Endodermal cell (in vitro differentiated cells): Measurements from ENCODE around the gene EDNRA. TPM values are rescaled to one million over a fixed set of nuclear protein-coding genes. Genes with fewer than 3 reads are reported as not detected.

Source experiments
- DNase-seq: peaks from one replicate; pipeline ENCODE4 v3.0.0-alpha.2; 2017
- H3K27ac ChIP-seq: 2 replicates; pipeline ENCODE4 v1.5.1; 2013; ENCODE audit warnings: mild to moderate bottlenecking, low read depth, low read length, moderate library complexity
- H3K27me3 ChIP-seq: 2 replicates; pipeline ENCODE4 v1.6.1; 2013; ENCODE audit warnings: mild to moderate bottlenecking, low read length, moderate library complexity; ENCODE audit not compliant: insufficient read depth, control insufficient read depth, poor library complexity, severe bottlenecking
- H3K36me3 ChIP-seq: 2 replicates; pipeline ENCODE4 v1.7.0; 2013; ENCODE audit warnings: mild to moderate bottlenecking, low read length, moderate library complexity; ENCODE audit not compliant: control insufficient read depth, insufficient read depth
- H3K4me1 ChIP-seq: one replicate; pipeline ENCODE4 v1.7.0; 2013; ENCODE audit warnings: low read length; ENCODE audit not compliant: control insufficient read depth, insufficient read depth
- H3K4me3 ChIP-seq: 2 replicates; pipeline ENCODE4 v1.5.1; 2013; ENCODE audit warnings: mild to moderate bottlenecking, low read length, moderate library complexity
- H3K9ac ChIP-seq: 2 replicates; pipeline ENCODE4 v1.6.1; 2013; ENCODE audit warnings: mild to moderate bottlenecking, low read length, moderate library complexity; ENCODE audit not compliant: poor library complexity, severe bottlenecking; ENCODE audit errors: extremely low read depth
- H3K9me3 ChIP-seq: 2 replicates; pipeline ENCODE4 v1.6.1; 2013; ENCODE audit warnings: mild to moderate bottlenecking, low read length, moderate library complexity; ENCODE audit not compliant: control insufficient read depth
- H3K27ac Mint-ChIP-seq: 2 replicates; pipeline ENCODE4 v1.8.0; 2020; ENCODE audit warnings: mixed read lengths
- H3K27me3 Mint-ChIP-seq: 2 replicates; pipeline ENCODE4 v1.8.0; 2021; ENCODE audit warnings: mild to moderate bottlenecking, mixed read lengths; ENCODE audit not compliant: insufficient read depth
- H3K36me3 Mint-ChIP-seq: 2 replicates; pipeline ENCODE4 v1.8.0; 2020; ENCODE audit warnings: low read depth, mixed read lengths
- H3K4me1 Mint-ChIP-seq: 2 replicates; pipeline ENCODE4 v1.8.0; 2020; ENCODE audit warnings: mixed read lengths
- H3K4me3 Mint-ChIP-seq: 2 replicates; pipeline ENCODE4 v1.8.0; 2020; ENCODE audit warnings: mild to moderate bottlenecking, moderate library complexity, mixed read lengths
- H3K9me3 Mint-ChIP-seq: 2 replicates; pipeline ENCODE4 v1.8.0; 2020; ENCODE audit warnings: mild to moderate bottlenecking, mixed read lengths
- WGBS, 2 experiments: methylation state at CpG; one replicate each; pipeline versions ENCODE4 v1.1.5 to v1.1.7; 2013; ENCODE audit warnings: missing lambda C conversion rate in 2 of 2, mixed read lengths in 1 of 2; ENCODE audit not compliant: insufficient coverage in 1 of 2, insufficient read length in 1 of 2; 5-methylcytosine and 5-hydroxymethylcytosine counted together
- total RNA-seq, 2 donors: library from RNA; stranded (reverse); fragmentation: NEBNext Ultra II Directional in 1 of 2; extraction: Animal tissue kit (Norgen Biotek cat#: 25700) in 1 of 2; gene quantifications; 2 replicates in 1 of 2; 3 replicates in 1 of 2; pipeline ENCODE4 v1.2.1, GENCODE V29; 2021
- TF ChIP-seq, protein P1 (sequence below): fragments of 200-600 bp; sonication (generic); conservative IDR thresholded peaks from 2 replicates; pipeline ENCODE4 v1.5.0; 2021; ENCODE audit warnings: antibody characterized with exemption, mild to moderate bottlenecking

The EDNRA gene
- total RNA-seq, 2 donors from 2014 or later: 11.5 to 13.2 TPM

DNA sequence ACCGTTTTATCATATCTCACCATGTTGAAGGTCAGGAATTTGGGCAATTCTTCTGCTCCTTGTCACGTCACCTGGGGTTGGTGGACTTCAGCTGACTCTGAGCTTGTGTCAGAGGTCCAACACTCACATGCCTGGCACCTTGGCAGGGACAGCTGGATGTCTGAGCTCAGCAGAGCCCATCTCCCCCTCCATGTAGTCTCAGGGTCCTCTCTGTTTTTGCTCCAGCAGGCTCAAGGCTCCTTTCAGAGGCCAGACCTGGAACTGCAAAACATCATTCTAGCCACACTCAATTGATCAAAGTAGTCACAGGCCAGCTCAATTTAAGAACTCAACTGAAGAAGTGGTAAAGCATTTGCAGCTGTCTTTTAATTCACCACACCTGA lies 45.4 kb downstream of the EDNRA start:
- Histone ChIP-seq H3K36me3 (peaks cover 20% of the 10 kb centered on the region), H3K9ac (no peak overlapping the region), H3K27me3 (no peaks in the 10 kb centered on the region), H3K4me1 (peaks cover 13% of the 10 kb centered on the region), H3K4me3 (no peak overlapping the region), H3K27ac (no peak overlapping the region), H3K9me3 (no peaks in the 10 kb centered on the region)
- WGBS, 2 experiments: 80 to 89% methylated on average over 2 of the region's 2 CpGs
- DNase-seq: peak; percentile 74
- TF ChIP-seq, protein P1, sequence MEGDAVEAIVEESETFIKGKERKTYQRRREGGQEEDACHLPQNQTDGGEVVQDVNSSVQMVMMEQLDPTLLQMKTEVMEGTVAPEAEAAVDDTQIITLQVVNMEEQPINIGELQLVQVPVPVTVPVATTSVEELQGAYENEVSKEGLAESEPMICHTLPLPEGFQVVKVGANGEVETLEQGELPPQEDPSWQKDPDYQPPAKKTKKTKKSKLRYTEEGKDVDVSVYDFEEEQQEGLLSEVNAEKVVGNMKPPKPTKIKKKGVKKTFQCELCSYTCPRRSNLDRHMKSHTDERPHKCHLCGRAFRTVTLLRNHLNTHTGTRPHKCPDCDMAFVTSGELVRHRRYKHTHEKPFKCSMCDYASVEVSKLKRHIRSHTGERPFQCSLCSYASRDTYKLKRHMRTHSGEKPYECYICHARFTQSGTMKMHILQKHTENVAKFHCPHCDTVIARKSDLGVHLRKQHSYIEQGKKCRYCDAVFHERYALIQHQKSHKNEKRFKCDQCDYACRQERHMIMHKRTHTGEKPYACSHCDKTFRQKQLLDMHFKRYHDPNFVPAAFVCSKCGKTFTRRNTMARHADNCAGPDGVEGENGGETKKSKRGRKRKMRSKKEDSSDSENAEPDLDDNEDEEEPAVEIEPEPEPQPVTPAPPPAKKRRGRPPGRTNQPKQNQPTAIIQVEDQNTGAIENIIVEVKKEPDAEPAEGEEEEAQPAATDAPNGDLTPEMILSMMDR: peak; percentile 69
- Mint-ChIP-seq H3K36me3 (peaks cover 6% of the 10 kb centered on the region), H3K9me3 (peaks cover 9% of the 10 kb centered on the region), H3K27ac (no peak overlapping the region), H3K4me3 (no peak overlapping the region), H3K27me3 (no peaks in the 10 kb centered on the region), H3K4me1 (peaks cover 23% of the 10 kb centered on the region)

DNA sequence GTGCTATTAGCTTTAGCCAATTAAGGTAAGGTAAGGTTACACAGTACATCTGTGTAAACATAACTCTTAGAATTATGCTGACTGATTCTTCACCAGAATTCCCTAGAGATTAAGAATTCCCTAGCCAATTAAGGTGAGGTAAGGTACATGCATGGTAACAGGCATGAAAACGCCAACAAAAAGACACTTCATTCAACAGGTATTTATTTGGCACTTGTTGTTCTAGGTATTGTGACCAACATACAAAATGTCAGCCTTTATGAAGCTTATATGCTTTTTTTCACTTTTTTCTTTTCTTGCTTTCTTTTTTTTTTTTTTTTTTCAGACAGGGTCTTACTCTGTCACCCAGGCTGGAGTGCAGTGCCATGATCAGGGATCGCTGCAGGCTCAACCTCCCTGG lies 47.2 kb downstream of the EDNRA start:
- Histone ChIP-seq H3K4me3 (no peak overlapping the region), H3K27ac (no peak overlapping the region), H3K27me3 (no peaks in the 10 kb centered on the region), H3K9me3 (no peaks in the 10 kb centered on the region), H3K4me1 (peaks cover 7% of the 10 kb centered on the region), H3K36me3 (peaks cover 27% of the 10 kb centered on the region), H3K9ac (no peak overlapping the region)
- Mint-ChIP-seq H3K4me3 (no peak overlapping the region), H3K9me3 (peaks cover 6% of the 10 kb centered on the region), H3K27me3 (no peaks in the 10 kb centered on the region), H3K4me1 (peaks cover 15% of the 10 kb centered on the region), H3K36me3 (peaks cover 4% of the 10 kb centered on the region), H3K27ac (no peak overlapping the region)
- TF ChIP-seq, protein P1: no peak
- 83 to 100% methylated on average over 2 of the region's 2 CpGs for WGBS, 2 experiments
- DNase-seq: no peak

DNA sequence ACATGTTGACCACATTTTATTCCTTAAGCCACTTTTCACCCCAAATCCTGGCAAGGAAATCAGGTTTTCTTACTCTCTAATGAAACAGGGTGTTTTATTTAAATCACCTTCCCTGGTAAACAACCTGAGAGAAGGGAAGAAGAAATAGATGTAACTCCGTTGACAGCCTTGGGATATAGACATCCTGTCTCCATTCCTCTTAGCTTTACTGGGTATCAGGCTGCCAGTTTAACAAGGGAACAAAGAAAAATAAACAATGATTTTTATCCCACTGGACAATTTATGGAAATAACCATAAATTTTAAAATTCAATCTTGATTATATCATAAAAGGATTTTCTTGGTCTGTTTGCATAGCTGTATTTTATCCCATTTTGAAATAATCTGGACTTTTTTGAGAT lies 49.2 kb downstream of the EDNRA start:
- Mint-ChIP-seq H3K36me3 (no peaks in the 10 kb centered on the region), H3K9me3 (no peaks in the 10 kb centered on the region), H3K27ac (no peak overlapping the region), H3K4me3 (no peak overlapping the region), H3K4me1 (peaks cover 7% of the 10 kb centered on the region), H3K27me3 (no peaks in the 10 kb centered on the region)
- 100% methylated on average over 1 of the region's 1 CpG; no CpG with 5 or more reads in 1 of the 2 experiments for WGBS, 2 experiments
- no peaks in the 10 kb centered on the region for H3K9me3 ChIP-seq
- no peaks in the 10 kb centered on the region for H3K27me3 ChIP-seq
- peaks cover 4% of the 10 kb centered on the region for H3K4me1 ChIP-seq
- no peak overlapping the region for H3K4me3 ChIP-seq
- no peak overlapping the region for H3K27ac ChIP-seq
- H3K9ac ChIP-seq: no peak overlapping the region
- no peak for DNase-seq
- TF ChIP-seq, protein P1: no peak
- H3K36me3 ChIP-seq: peaks cover 27% of the 10 kb centered on the region
